Measurements from ENCODE around the gene RCOR2.
A peak's percentile ranks its signal among the peaks of the same experiment; 100 is the strongest.
"Not testable (repeated sequence)": the region's sequence is repeated elsewhere in the genome, so short reads cannot be mapped to it uniquely, and the experiment has no call there.

The RCOR2 gene

GRCh38 chr11:63916837-63917691 lies at the start of gene RCOR2:
RCOR2 (minus strand) TSS chr11:63917164; CDS start chr11:63916456, 708 bp downstream.
- TF ChIP-seq POLR2A (IDR thresholded peaks at IDR 0.05; ENCODE audit: low read depth, low read length) = peak; percentile 29
- no peak for FAIRE-seq
- DNase-seq (ENCODE audit: insufficient read length, low spot score) = peak; percentile 88

DNA sequence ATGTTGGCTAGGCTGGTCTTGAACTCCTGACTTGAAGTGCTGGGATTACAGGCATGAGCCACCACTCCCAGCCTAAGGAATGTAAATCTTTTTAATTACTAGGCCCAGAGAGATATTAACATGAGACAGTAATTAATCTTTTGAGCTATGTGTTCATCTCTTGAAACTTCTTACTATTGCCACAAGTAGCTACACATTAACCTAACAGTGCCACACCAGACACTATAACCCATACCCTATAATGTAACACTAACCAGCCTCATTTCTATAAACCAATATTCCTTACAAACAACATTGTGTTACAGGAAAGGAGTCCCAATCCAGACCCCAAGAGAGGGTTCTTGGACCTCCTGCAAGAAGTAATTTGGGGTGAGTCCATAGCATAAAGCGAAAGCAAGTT lies 49.5 kb upstream of the RCOR2 start:
- FAIRE-seq = no peak
- no peak for TF ChIP-seq POLR2A (IDR thresholded peaks at IDR 0.05; ENCODE audit: low read depth, low read length)

DNA sequence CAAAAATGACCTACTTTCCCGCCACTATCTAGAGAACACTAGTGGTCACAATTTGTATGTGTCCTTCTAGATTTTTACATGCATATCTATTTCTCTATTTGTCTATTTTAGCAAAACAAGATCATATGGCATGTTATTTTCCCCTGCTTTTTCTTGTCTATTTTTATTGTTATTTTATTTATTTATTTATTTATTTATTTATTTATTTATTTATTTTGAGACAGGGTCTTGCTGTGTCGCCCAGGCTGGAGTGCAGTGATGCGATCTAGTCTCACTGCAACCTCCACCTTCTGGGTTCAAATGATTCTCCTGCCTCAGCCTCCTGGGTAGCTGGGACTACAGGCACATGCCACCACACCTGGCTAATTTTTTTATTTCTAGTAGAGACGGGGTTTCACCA lies 46.9 kb upstream of the RCOR2 start:
- FAIRE-seq; DNase-seq (ENCODE audit: insufficient read length, low spot score): not testable (repeated sequence)

More for the DNA sequence above, 49.5 kb upstream of the RCOR2 start:
- no peak for DNase-seq (ENCODE audit: insufficient read length, low spot score)

DNA sequence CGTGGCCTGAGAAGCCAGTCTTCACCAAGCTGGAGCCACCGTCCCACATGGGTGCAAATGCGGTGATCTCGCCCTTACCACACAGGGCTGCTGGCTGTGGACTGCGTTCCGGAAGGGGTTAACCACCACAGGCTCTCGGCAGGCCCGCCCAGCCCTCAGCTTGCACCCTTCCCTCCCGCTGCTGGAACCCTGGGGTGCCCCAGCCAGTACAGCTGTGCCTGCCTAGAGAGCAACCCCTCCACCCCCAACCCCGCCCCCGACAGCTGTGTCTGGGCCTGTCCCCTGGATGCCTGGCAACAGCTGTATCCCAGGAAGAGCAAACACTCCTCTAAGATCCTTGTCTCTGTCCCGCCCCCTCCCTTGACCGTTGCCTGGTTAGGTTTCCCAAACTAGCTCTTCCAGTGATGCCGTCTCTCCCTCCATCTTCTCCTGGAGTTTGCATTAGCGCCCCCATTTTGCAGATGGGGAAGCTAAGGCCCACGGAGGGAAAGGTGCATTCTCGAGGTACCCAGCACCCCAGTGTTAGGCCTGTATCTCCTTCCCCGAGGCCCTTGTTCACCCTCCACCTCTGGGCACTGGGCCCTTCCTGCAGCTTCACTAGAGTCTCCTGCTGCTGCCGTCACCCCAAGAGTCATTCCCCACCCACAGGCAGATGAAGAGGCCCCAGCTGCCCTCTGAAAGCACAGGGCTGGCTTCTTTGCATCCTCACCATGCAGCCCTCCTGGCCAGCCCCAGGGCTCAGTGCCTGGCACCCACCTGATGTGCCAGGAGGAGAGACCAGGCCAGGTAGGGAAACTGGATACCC lies 44.8 kb upstream of the RCOR2 start:
- no peak for TF ChIP-seq POLR2A (IDR thresholded peaks at IDR 0.05; ENCODE audit: low read depth, low read length)
- no peak for FAIRE-seq
- no peak for DNase-seq (ENCODE audit: insufficient read length, low spot score)

- DNase-seq (ENCODE audit: insufficient read length, low spot score) (no peak), FAIRE-seq (no peak)
- TF ChIP-seq POLR2A (IDR thresholded peaks at IDR 0.05; ENCODE audit: low read depth, low read length) = no peak
These were observed 41.0 kb upstream of the RCOR2 start for GRCh38 chr11:63958008-63958407.

DNA sequence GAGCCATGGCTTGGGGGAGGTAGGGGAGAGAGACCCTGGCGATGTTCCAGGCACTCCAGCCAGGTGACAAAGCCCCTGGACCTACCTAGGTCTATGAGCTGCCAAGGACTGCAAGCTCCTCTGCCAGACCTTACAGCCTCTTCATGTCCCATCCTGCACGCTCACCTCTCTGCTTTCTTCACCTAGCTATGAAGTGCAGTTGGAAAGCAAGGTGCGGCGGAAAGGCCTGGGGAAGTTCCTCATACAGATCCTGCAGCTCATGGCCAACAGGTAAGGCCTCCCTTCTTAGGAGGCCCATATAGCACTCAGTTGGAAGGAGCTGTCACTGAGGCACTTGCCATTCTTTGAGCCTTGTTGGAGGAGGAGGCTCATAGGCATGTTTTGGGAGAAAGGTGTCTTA lies 35.6 kb upstream of the RCOR2 start:
- TF ChIP-seq POLR2A (IDR thresholded peaks at IDR 0.05; ENCODE audit: low read depth, low read length) = no peak
- FAIRE-seq = no peak

GRCh38 chr11:63951779-63952536 lies 35.0 kb upstream of the RCOR2 start:
- DNase-seq (ENCODE audit: insufficient read length, low spot score) (no peak), FAIRE-seq (no peak)
- TF ChIP-seq POLR2A (IDR thresholded peaks at IDR 0.05; ENCODE audit: low read depth, low read length) = no peak

More for the DNA sequence above, 35.6 kb upstream of the RCOR2 start:
- no peak for DNase-seq (ENCODE audit: insufficient read length, low spot score)

- TF ChIP-seq POLR2A (IDR thresholded peaks at IDR 0.05; ENCODE audit: low read depth, low read length) = no peak
- FAIRE-seq = no peak
- DNase-seq (ENCODE audit: insufficient read length, low spot score) = peak; percentile 72
These were observed 28.7 kb upstream of the RCOR2 start for GRCh38 chr11:63945477-63946163.

- TF ChIP-seq POLR2A (IDR thresholded peaks at IDR 0.05; ENCODE audit: low read depth, low read length) = no peak
- FAIRE-seq = no peak
- DNase-seq (ENCODE audit: insufficient read length, low spot score) = no peak
These were observed 28.0 kb upstream of the RCOR2 start for GRCh38 chr11:63944987-63945386.

DNA sequence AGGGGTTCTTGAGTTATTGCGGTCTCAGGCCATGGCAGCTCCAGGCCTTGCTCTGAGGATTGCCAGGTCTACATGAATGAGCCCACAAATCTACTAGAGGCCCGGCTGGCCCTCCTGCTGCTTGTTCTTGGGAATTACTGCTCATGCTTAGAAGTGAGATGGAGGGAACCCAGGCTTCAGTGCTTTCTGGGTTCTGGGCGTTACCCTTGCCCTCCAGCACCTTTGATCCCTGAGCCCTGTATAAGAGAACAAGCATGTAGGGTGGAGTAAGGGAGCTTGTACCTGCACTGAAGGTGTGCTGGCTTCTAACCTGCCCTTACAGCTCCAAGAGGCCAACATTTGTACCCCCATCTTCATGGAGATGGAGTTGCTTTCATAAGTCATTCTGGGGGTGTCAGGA lies 25.8 kb upstream of the RCOR2 start:
- TF ChIP-seq POLR2A (IDR thresholded peaks at IDR 0.05; ENCODE audit: low read depth, low read length) = no peak
- FAIRE-seq = no peak
- DNase-seq (ENCODE audit: insufficient read length, low spot score) = no peak

DNA sequence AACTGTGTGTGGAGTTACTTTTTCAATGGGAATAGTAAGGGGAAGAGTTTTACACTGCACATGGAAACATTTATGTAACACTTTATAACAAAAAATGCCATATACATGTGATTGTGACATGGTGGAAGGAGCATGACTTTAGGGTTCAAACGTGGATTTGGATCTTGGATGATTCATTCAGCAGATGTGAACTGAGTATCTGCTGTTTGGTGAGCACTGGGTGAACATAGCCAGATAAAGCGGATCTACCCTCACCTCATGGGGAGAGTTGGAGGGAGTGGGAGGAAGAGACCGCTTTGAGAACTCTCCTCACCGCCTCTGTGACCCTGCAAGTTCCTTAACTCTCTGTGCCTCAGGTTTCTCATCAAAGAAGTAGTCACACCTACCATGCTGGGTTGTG lies 24.9 kb upstream of the RCOR2 start:
- TF ChIP-seq POLR2A (IDR thresholded peaks at IDR 0.05; ENCODE audit: low read depth, low read length) = no peak
- DNase-seq (ENCODE audit: insufficient read length, low spot score) (no peak), FAIRE-seq (no peak)

DNA sequence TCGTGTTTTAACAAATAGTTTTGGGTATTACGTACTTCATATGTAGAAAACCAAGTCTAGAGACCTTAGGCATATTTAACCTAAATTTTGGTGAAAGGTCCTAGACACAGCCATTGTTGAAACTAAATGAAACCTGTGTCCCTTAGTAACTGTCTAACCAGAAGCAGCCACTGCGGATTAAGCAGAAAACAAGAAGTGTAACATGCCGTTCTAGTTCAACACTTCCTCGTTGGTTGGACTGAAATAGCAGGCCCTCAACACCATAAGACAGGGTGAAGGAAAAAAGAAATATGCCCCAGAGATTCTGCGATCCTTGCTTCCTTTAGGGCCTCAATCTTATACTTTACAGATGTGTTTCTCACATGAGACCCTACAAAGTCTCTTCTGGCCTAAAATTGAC lies 23.8 kb upstream of the RCOR2 start:
- no peak for TF ChIP-seq POLR2A (IDR thresholded peaks at IDR 0.05; ENCODE audit: low read depth, low read length)
- FAIRE-seq = no peak
- DNase-seq (ENCODE audit: insufficient read length, low spot score) = no peak

DNA sequence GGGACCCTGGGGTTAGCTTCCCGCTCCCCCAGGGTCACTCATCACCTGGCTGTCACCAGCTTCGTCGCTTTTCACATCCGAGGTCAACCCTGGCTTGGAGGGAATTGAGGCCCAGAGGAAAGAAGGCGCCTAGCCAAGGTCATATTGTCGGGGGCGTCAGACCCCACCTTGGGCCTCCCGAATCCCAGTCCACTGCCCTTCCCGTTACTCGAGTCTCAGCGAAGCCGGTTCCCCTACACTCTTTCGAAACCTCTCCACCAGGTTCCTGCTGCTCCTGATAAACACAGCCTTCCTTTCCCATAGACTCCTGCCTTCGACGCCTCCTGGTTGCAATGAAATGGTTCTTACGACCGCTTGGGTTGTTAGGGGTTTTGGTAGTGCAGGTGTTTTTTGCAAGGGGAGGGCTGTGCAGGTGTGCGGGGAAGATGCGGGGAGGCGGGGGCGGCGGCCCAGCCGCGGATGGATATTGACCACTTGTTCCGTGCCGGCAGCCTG lies 22.5 kb upstream of the RCOR2 start:
- no peak for TF ChIP-seq POLR2A (IDR thresholded peaks at IDR 0.05; ENCODE audit: low read depth, low read length)
- no peak for DNase-seq (ENCODE audit: insufficient read length, low spot score)
- no peak for FAIRE-seq
